ENCODE results near the gene CH25H. TPM values are rescaled to one million over a fixed set of nuclear protein-coding genes. Genes with fewer than 3 reads are reported as not detected.

CH25H gene
- total RNA-seq, 1 donor from 2014 or later, result not detected

DNA sequence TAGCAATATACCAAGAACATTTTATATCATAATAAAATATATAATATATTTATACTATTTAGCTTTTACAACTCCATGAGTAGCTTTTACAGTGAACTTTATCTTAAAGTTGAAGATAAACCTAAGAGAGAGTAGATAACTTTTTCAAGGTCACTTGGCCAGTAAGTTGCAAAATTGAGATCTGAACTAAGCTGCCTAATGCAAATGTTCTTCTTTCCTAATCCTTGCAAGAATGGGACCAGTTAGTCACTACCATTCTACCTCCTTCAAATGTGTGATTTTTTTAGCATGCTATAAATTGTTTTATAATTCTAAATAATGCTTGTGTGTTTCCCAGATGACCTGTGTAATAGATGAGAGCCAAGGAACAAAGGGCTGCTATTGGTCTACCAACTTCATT, 47.8 kb downstream of the CH25H start:
- intact Hi-C loops (cut with micrococcal nuclease), result no loop called here

DNA sequence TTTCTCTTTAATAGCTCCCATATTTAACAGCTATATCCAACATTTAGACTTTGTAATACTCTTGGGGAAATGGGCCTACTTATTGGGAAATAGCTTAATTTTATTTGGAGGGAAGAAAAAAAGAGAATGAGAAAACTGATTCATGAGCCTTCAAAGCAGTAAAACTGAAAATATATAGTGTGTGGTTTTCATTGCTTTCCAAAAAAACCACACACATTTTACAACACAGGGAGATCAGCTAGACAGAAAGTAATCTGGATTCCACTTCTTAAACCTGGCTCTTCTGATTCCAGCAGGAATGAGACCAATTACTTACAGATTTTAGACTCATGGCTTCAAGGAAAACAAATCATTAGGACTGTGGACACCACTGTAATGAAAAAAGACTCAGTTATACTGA, 48.7 kb downstream of the CH25H start:
- intact Hi-C loops (cut with micrococcal nuclease), result no loop called here

DNA sequence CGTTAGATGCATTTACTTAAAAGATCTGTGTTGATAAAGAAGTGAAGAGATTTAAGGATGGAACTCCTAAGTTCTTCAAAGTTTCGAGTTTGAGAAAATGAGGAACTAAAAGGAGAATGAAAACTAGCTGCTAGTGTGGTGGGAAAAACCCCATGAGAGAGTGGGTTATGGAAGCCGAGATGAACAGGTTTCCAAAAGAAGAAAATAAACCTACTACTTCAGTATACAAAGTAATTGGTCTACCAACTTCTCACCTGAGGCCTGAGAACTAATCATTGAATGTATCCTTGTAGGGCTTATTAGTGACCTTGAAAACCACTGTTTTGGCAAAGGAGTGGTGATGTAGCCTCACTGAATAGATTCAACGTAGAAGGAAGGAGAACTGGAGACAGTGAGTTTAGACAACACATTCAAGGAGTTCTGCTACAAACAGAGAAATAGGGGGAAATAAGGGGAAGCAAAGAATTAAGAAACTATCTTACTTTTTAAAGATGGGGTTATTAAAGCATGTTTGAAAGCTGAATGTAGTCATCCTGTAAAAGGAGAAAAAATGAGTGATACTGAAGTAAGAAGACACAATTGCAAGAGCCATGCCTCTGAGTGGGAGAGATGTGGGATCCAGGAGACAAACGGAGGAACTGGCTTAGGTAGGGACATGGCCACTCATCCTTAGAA, 50.8 kb downstream of the CH25H start:
- intact Hi-C loops (cut with micrococcal nuclease), result no loop called here

Other genes starting within 250 kb of the CH25H start
- 84.4 and 87.8 TPM in 2 replicates for gene FAS, start 216.5 kb downstream of the CH25H start, total RNA-seq
- gene LIPA, start 44.5 kb upstream of the CH25H start, total RNA-seq, result 13.0 and 14.6 TPM in 2 replicates
- gene IFIT2, start 94.7 kb upstream of the CH25H start, total RNA-seq, result 2.4 and 2.5 TPM in 2 replicates
- gene IFIT3, start 120.7 kb upstream of the CH25H start, total RNA-seq, result 11.2 and 11.4 TPM in 2 replicates
- gene IFIT1B, start 170.7 kb upstream of the CH25H start, total RNA-seq, result not detected in 2 replicates
- gene IFIT1, start 185.3 kb upstream of the CH25H start, total RNA-seq, result 9.8 and 11.8 TPM in 2 replicates
- 31.6 and 32.1 TPM in 2 replicates for gene IFIT5, start 207.3 kb upstream of the CH25H start, total RNA-seq

Measured in T-helper 1 cell treated with Interleukin-12 subunit alpha and Interleukin-12 subunit beta and Interleukin-4 antibody, amounts not matched to agents 30 ng/mL and 1 ng/mL, for 36 hours (primary cell).